Activated naive CD8-positive, alpha-beta T cell treated with anti-CD3 and anti-CD28 coated beads, Interleukin-2, amount 10 ng/mL, durations not matched to agents 7 days and 5 days (primary cell): Measurements from ENCODE around the gene CATSPERD. TPM values are rescaled to one million over a fixed set of nuclear protein-coding genes. Genes with fewer than 3 reads are reported as not detected.
"Not testable (repeated sequence)": the region's sequence is repeated elsewhere in the genome, so short reads cannot be mapped to it uniquely, and the experiment has no call there.

Experiments
- ATAC-seq: fragments of 150-1000 bp; cut with Tn5 transposase; one replicate; pipeline ENCODE4 v1.10.0; 2021; ENCODE audit warnings: low read depth, moderate library complexity
- POLR2A ChIA-PET: fragments of 350-600 bp; sonication (Branson Sonifier 250); formaldehyde crosslinking; loops from one replicate; lab custom pipeline; 2021; ENCODE audit warnings: antibody characterized with exemption; lab: Charles Lee
- DNase-seq: peaks from one replicate; pipeline ENCODE4 v3.0.0; 2021
- H3K27ac Mint-ChIP-seq: one replicate; pipeline ENCODE4 v1.8.0; 2022; ENCODE audit warnings: mild to moderate bottlenecking, mixed read lengths
- H3K27me3 Mint-ChIP-seq: one replicate; pipeline ENCODE4 v1.8.0; 2022; ENCODE audit warnings: mild to moderate bottlenecking, moderate library complexity, mixed read lengths
- H3K36me3 Mint-ChIP-seq: one replicate; pipeline ENCODE4 v1.8.0; 2021; ENCODE audit warnings: mild to moderate bottlenecking, mixed read lengths
- H3K4me1 Mint-ChIP-seq: one replicate; pipeline ENCODE4 v1.8.0; 2021; ENCODE audit warnings: mixed read lengths
- H3K4me3 Mint-ChIP-seq: one replicate; pipeline ENCODE4 v1.8.0; 2022; ENCODE audit warnings: mild to moderate bottlenecking, moderate library complexity, mixed read lengths
- H3K9me3 Mint-ChIP-seq: one replicate; pipeline ENCODE4 v1.8.0; 2021; ENCODE audit warnings: mixed read lengths
- total RNA-seq, 2 experiments: library from RNA; stranded (reverse); gene quantifications; one replicate each; pipeline ENCODE4 v1.2.3, GENCODE V29; 2021

The CATSPERD gene
- total RNA-seq, 2 experiments from 2014 or later = not detected

GRCh38 chr19:5680084-5680436 lies 40.4 kb upstream of the CATSPERD start:
- H3K36me3 Mint-ChIP-seq = peaks cover 1% of the 10 kb centered on the region
- H3K9me3 Mint-ChIP-seq = no peaks in the 10 kb centered on the region
- POLR2A ChIA-PET = interaction anchor here (0.9 to 1.1 kb wide), 3 partner anchors 10 to 57 kb away, joined by 3 to 7 read pairs (median 6); partner anchors contain the start of genes RPL36, SAFB and SAFB2
- H3K4me1 Mint-ChIP-seq = peaks cover 13% of the 10 kb centered on the region
- ATAC-seq (no peak), DNase-seq (no peak)
- peaks cover 7% of the 10 kb centered on the region for H3K27me3 Mint-ChIP-seq
- H3K4me3 Mint-ChIP-seq = peak overlapping the region; percentile 81
- peak overlapping the region; percentile 90 for H3K27ac Mint-ChIP-seq

GRCh38 chr19:5680437-5681368 lies 39.7 kb upstream of the CATSPERD start, which contains the start of the genes HSD11B1L and MICOS13:
Gene HSD11B1L, plus strand, starts transcription at chr19:5681027. Its CDS starts 3,806 bp downstream, at chr19:5684833.
Gene MICOS13, minus strand, starts transcription at chr19:5680516. Its CDS starts 30 bp downstream, at chr19:5680486.
- peaks cover 13% of the 10 kb centered on the region for H3K4me1 Mint-ChIP-seq
- peaks cover 7% of the 10 kb centered on the region for H3K27me3 Mint-ChIP-seq
- H3K9me3 Mint-ChIP-seq = no peaks in the 10 kb centered on the region
- POLR2A ChIA-PET = no interaction called here
- H3K36me3 Mint-ChIP-seq = peaks cover 1% of the 10 kb centered on the region
- ATAC-seq (peak; percentile 95), DNase-seq (peak; percentile 99)
- peak within 1 kb of the TSS; percentile 90 for H3K27ac Mint-ChIP-seq
- H3K4me3 Mint-ChIP-seq = peak within 1 kb of the TSS; percentile 81

GRCh38 chr19:5681391-5682106 lies 38.9 kb upstream of the CATSPERD start:
- H3K9me3 Mint-ChIP-seq = no peaks in the 10 kb centered on the region
- H3K36me3 Mint-ChIP-seq = peaks cover 1% of the 10 kb centered on the region
- DNase-seq (no peak), ATAC-seq (no peak)
- POLR2A ChIA-PET = no interaction called here
- H3K4me1 Mint-ChIP-seq = peaks cover 13% of the 10 kb centered on the region
- H3K27ac Mint-ChIP-seq = peak overlapping the region; percentile 80
- peak overlapping the region; percentile 77 for H3K4me3 Mint-ChIP-seq
- peaks cover 7% of the 10 kb centered on the region for H3K27me3 Mint-ChIP-seq

GRCh38 chr19:5682107-5682482 lies 38.3 kb upstream of the CATSPERD start:
- POLR2A ChIA-PET = interaction anchor here (0.7 kb wide), 1 partner anchor 146 kb away, joined by 3 read pairs; no protein-coding TSS in a partner anchor
- H3K27ac Mint-ChIP-seq = peak overlapping the region; percentile 30

GRCh38 chr19:5683177-5683886 lies 37.1 kb upstream of the CATSPERD start:
- POLR2A ChIA-PET = interaction anchor here (0.7 to 0.9 kb wide), 2 partner anchors 35 to 816 kb away, joined by 3 read pairs; no protein-coding TSS in a partner anchor
- DNase-seq = no peak
- Mint-ChIP-seq H3K4me3 (no peak overlapping the region), H3K36me3 (peaks cover 1% of the 10 kb centered on the region), H3K27ac (no peak overlapping the region), H3K9me3 (no peaks in the 10 kb centered on the region), H3K27me3 (peaks cover 7% of the 10 kb centered on the region), H3K4me1 (peaks cover 15% of the 10 kb centered on the region)
- ATAC-seq = no peak

More at GRCh38 chr19:5682107-5682482, 38.3 kb upstream of the CATSPERD start:
- DNase-seq = no peak
- peaks cover 14% of the 10 kb centered on the region for H3K4me1 Mint-ChIP-seq
- no peaks in the 10 kb centered on the region for H3K9me3 Mint-ChIP-seq
- ATAC-seq = no peak
- H3K27me3 Mint-ChIP-seq = peaks cover 7% of the 10 kb centered on the region
- H3K36me3 Mint-ChIP-seq = peaks cover 1% of the 10 kb centered on the region
- peak overlapping the region; percentile 77 for H3K4me3 Mint-ChIP-seq

- DNase-seq (no peak), ATAC-seq (no peak)
- Mint-ChIP-seq H3K27ac (no peak overlapping the region), H3K4me1 (peaks cover 16% of the 10 kb centered on the region), H3K4me3 (no peak overlapping the region), H3K27me3 (peaks cover 7% of the 10 kb centered on the region), H3K9me3 (no peaks in the 10 kb centered on the region), H3K36me3 (peaks cover 1% of the 10 kb centered on the region)
- POLR2A ChIA-PET = no interaction called here
These were observed 35.6 kb upstream of the CATSPERD start for GRCh38 chr19:5684694-5685430.

GRCh38 chr19:5686326-5686646 lies 34.2 kb upstream of the CATSPERD start:
- no peak for ATAC-seq
- no peaks in the 10 kb centered on the region for H3K9me3 Mint-ChIP-seq
- peak overlapping the region; percentile 94 for H3K27ac Mint-ChIP-seq
- POLR2A ChIA-PET = interaction anchor here (0.6 to 2.9 kb wide), 12 partner anchors 10 to 217 kb away, joined by 3 to 29 read pairs (median 4); partner anchors contain the start of genes CATSPERD, DUS3L, LONP1 and NDUFA11
- H3K4me1 Mint-ChIP-seq = peaks cover 16% of the 10 kb centered on the region
- H3K4me3 Mint-ChIP-seq = peak overlapping the region; percentile 90
- DNase-seq = no peak
- H3K36me3 Mint-ChIP-seq = peaks cover 10% of the 10 kb centered on the region
- H3K27me3 Mint-ChIP-seq = peaks cover 7% of the 10 kb centered on the region

GRCh38 chr19:5686647-5687359 lies 33.6 kb upstream of the CATSPERD start:
- peaks cover 12% of the 10 kb centered on the region for H3K4me1 Mint-ChIP-seq
- ATAC-seq = peak; percentile 62
- H3K27me3 Mint-ChIP-seq = peaks cover 7% of the 10 kb centered on the region

GRCh38 chr19:5687360-5688198 lies 32.9 kb upstream of the CATSPERD start:
- Mint-ChIP-seq H3K27ac (peak overlapping the region; percentile 94), H3K36me3 (peaks cover 13% of the 10 kb centered on the region), H3K4me1 (peaks cover 16% of the 10 kb centered on the region), H3K4me3 (peak overlapping the region; percentile 90), H3K9me3 (no peaks in the 10 kb centered on the region), H3K27me3 (peaks cover 2% of the 10 kb centered on the region)
- DNase-seq = no peak
- POLR2A ChIA-PET = interaction anchor here (0.6 to 2.9 kb wide), 7 partner anchors 26 to 1156 kb away, joined by 3 to 29 read pairs (median 4); partner anchors contain the start of genes CATSPERD, LONP1, SAFB and SAFB2
- ATAC-seq = no peak

More at GRCh38 chr19:5686647-5687359, 33.6 kb upstream of the CATSPERD start:
- DNase-seq = peak; percentile 100
- H3K27ac Mint-ChIP-seq = peak overlapping the region; percentile 94
- H3K4me3 Mint-ChIP-seq = peak overlapping the region; percentile 90
- H3K9me3 Mint-ChIP-seq = no peaks in the 10 kb centered on the region
- H3K36me3 Mint-ChIP-seq = peaks cover 10% of the 10 kb centered on the region
- POLR2A ChIA-PET = interaction anchor here (0.6 to 2.9 kb wide), 13 partner anchors 10 to 1157 kb away, joined by 3 to 29 read pairs (median 4); partner anchors contain the start of genes CATSPERD, DUS3L, LONP1 and NDUFA11

GRCh38 chr19:5688262-5688881 lies 32.1 kb upstream of the CATSPERD start:
- peaks cover 14% of the 10 kb centered on the region for H3K36me3 Mint-ChIP-seq
- POLR2A ChIA-PET = interaction anchor here (2.9 to 3.8 kb wide), 2 partner anchors 30 to 31 kb away, joined by 26 to 60 read pairs; partner anchors contain the start of genes CATSPERD and LONP1
- not testable (repeated sequence) for DNase-seq, H3K27me3 Mint-ChIP-seq, ATAC-seq, H3K9me3 Mint-ChIP-seq
- H3K4me1 Mint-ChIP-seq = peaks cover 16% of the 10 kb centered on the region
- peak overlapping the region; percentile 67 for H3K27ac Mint-ChIP-seq
- H3K4me3 Mint-ChIP-seq = peak overlapping the region; percentile 49
